ENCODE data around the gene ETHE1.
A peak's percentile ranks its signal among the peaks of the same experiment; 100 is the strongest.
"Not testable (repeated sequence)": the region's sequence is repeated elsewhere in the genome, so short reads cannot be mapped to it uniquely, and the experiment has no call there.

The ETHE1 gene

GRCh38 chr19:43552198-43552450 is 25.1 kb upstream of the ETHE1 start:
- no peak for DNase-seq (ENCODE audit: low read depth in 2 of 3, low spot score in 1 of 3)

GRCh38 chr19:43551399-43552197 is 24.6 kb upstream of the ETHE1 start:
- no peak for DNase-seq (ENCODE audit: low read depth in 2 of 3, low spot score in 1 of 3)

DNA sequence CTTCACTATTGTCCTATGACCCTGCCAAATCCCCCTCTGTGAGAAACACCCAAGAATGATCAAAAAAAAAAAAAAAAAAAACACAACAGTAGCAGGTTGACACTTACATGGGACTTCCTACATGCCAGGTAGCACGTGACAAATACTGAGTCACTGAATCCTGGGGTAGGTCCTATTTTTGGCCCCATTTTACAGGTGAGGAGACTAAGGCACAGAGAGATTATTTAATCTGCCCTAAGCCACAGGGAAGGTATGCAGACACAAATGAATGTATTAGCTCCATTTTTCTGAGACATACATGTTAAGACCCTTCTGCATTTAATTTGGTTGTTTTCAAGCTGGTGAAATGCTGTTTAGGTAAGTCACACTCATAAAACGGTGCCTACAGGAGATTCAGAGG is 21.7 kb upstream of the ETHE1 start:
- no peak for DNase-seq (ENCODE audit: low read depth in 2 of 3, low spot score in 1 of 3)

GRCh38 chr19:43547926-43548325 is 20.9 kb upstream of the ETHE1 start:
- not testable (repeated sequence) for DNase-seq (ENCODE audit: low read depth in 2 of 3, low spot score in 1 of 3)

- no peak for DNase-seq (ENCODE audit: low read depth in 2 of 3, low spot score in 1 of 3)
Measured at GRCh38 chr19:43546581-43546980, 19.6 kb upstream of the ETHE1 start.

DNA sequence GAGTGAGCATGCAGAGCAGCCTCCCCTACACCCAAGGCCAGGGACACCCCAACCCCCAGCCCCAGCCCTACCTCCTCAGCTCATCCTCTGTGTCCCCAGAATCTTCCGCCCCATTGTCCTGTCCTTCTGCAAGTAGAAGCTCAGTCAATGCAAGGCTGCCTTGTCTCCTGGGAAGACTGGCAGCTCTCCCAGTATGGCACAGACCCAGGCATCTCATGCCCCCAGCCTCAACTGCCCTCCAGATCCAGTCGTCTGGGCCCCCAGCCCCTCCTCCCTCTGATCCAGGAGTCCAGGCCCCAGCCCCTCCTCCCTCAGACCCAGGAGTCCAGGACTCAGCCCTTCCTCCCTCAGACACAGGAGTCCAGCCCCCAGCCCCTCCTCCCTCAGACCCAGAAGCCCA is 19.0 kb upstream of the ETHE1 start:
- DNase-seq (ENCODE audit: low read depth in 2 of 3, low spot score in 1 of 3): no peak

GRCh38 chr19:43545276-43545675 is 18.3 kb upstream of the ETHE1 start:
- no peak for DNase-seq (ENCODE audit: low read depth in 2 of 3, low spot score in 1 of 3)

DNA sequence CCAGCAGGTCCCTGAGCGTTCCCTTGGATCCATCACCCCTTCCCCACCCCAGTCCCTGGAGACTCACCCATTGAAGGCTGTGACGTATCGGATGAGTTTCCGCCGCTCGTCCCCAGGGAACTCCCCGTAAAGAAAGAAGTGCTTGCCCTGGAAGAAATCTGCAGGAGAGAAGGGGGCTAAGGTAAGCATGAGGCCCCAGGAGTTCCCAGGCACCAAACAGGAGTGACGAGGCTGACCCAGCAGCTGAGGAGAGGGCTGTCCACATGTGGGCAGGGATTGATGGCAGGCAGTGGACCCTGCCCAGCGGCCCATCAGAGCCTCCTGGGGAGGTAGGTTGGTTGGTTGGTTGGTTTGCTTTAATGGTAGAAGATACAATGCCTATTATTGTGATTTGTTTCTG is 17.1 kb upstream of the ETHE1 start:
- no peak for DNase-seq (ENCODE audit: low read depth in 2 of 3, low spot score in 1 of 3)

DNA sequence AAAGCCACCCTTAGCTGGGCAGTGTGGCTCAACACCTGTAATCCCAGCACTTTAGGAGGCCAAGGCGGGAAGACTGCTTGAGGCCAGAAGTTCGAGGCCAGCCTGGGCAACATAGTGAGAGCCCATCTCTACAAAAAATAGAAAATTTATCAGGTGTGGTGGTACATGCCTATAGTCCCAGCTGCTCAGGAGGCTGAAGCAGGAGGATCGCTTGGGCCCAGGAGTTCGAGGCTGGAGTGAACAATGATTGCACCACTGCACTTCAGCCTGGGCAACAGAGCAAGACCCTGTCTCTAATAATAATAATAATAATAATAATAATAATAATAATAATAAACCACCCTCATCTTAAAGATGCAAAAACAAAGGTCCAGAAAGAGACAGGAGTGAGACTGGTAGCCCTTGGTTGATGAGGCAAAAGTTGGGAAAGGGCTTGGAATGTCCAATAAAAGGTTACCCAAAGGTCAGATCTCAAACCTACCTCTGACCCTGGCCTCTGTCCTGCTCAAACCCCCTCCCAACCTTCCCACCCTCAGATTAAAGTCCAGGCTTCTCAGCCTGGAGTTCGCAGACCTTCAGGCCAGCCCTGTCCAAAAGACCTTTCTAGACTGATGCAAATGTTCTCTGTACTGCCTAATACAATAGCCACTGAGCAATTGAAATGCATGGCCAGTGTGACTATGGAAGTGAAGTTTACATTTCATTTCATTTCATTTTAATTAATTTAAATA is 15.1 kb upstream of the ETHE1 start:
- DNase-seq (ENCODE audit: low read depth in 2 of 3, low spot score in 1 of 3): no peak

DNA sequence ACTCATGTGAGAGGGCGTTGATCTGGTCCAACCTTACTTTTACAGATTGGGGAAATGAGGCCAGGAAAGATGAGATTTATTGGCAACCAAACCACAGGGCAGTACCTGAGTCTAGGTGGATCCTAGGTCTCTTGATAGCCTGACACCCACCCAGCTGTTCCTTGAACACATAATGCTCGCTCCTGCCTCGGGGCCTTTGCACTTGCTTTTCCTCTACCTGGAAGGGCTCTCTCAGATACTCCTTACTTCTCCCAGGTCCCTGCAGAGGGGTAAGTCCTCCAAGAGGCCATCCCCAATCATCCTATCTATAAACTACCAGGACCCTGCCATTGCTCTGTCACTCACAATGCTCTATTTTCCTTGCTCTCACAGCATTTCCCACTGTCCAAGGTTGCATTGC is 13.4 kb upstream of the ETHE1 start:
- DNase-seq (ENCODE audit: low read depth in 2 of 3, low spot score in 1 of 3): no peak

DNA sequence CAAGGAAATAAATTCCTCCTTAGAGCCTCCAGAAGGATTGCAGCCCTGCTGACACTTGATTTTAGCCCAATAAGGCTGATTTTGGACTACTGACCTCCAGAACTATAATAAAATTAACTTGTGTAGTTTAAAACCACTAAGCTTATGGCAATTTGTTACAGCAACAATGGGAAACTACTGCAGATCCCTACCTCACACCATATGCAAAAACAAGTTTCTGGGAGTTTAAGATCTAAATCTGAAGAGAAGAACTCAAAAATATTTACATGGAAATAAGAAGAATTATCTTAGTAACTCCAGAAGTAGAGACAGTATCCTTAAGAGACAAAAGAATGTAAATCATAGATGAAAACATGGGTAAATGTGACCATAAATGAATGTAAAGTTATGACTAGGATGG is 11.9 kb upstream of the ETHE1 start:
- no peak for DNase-seq (ENCODE audit: low read depth in 2 of 3, low spot score in 1 of 3)

- peak in 1 of 3 donors; percentile 20 for DNase-seq (ENCODE audit: low read depth in 2 of 3, low spot score in 1 of 3)
Measured at GRCh38 chr19:43534816-43535761, 8.1 kb upstream of the ETHE1 start.

DNA sequence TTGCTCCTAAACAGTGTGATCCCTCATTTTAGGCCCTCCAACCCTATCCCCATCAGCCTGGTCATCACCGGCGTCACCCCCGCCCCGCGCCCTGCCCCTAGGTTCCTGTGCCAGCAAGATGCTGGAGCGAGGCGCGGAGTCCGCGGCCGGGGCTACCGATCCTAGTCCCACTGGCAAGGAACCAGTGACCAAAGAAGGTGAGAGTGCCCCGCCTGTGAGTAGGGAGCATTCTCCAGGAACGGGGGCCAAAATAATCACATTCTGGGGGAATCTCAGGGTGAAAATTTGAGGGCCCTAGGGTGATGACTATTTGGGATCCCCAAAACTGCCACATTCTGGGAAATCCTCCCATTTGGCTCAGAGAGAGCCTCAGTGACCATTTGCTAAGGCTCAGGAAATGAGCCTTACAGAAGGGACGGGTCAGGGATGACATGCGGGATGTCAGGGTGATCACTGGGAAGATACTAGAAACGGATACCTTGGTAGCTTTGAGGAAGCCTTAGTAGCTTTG is 7.4 kb upstream of the ETHE1 start:
- DNase-seq (ENCODE audit: low read depth in 2 of 3, low spot score in 1 of 3): no peak

- peak; percentile 89 to 98 (median 97) for DNase-seq (ENCODE audit: low read depth in 2 of 3, low spot score in 1 of 3)
Measured at GRCh38 chr19:43533546-43534304, 6.7 kb upstream of the ETHE1 start.

DNA sequence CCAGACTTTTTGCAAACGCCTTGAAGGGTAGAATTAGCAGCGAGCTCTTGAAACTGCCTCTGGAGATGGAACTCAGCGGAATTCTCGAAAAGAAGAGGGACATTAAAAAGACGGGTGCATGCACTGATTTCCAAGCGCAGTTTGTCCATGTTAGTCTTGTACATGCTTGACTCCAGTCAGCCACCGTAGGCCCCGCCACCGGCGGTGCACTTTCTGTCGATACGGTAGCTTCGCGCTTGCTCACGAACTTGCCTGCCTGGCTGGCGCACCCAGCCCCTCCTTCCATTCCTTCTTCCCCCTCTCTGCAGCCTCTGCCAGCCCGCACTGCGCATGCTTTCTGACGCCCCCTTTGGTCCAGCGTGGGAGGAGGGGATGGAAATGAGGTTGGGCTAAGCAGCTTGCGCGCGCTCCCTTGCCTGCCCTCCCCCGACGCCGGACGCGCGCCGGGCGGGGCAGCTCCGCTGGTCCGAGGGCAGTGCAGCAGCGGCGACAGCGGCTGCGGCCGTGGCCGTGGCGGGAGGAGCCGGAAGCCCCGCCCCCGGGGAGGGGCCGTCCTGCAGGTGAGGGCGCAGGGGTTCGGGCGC is 6.1 kb upstream of the ETHE1 start, which contains the start of gene ZNF575:
Gene ZNF575 (plus strand): TSS at position 227 of the 584 bp plus-strand sequence. CDS start 1,235 bp downstream, outside the sequence.
- peak; percentile 71 to 87 (median 79) for DNase-seq (ENCODE audit: low read depth in 2 of 3, low spot score in 1 of 3)

GRCh38 chr19:43532571-43532961 is 5.6 kb upstream of the ETHE1 start:
- DNase-seq (ENCODE audit: low read depth in 2 of 3, low spot score in 1 of 3): peak in 1 of 3 donors; percentile 42

DNA sequence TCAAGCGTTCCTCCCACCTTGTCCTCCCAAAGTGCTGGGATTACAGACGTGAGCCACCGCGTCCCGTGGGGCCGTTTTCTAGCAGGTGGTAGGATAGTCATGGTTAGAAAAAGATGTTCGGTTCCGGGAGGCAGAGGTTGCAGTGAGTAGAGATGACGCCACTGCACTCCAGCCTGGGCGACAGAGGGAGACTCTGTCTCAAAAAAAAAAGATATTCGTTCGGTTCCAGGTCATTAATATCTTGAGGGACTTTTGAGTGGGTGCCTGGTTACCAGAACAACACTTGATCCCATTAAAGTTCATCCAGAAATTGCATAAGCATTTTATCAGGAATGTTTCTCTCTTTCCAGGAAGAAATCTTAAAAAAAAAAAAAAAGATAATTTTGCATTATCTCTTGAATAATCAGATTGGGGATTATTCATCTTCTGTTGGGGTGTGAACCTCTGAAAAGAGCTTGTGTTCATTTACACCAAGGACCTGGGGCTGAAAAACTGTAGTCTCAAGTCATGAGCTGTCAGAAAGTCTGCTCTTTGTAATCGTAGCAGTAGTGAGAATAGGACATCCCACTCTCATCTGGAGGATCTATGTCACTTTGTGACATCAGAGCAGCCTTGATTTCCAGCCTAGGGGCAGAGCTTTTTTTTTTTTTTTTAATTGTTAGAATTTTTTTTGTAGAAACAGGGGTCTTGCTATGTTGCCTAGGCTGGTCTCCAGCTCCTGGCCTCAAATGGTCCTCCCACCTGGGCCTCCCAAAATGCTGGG is 1.0 kb upstream of the ETHE1 start:
- no peak for DNase-seq (ENCODE audit: low read depth in 2 of 3, low spot score in 1 of 3)

DNA sequence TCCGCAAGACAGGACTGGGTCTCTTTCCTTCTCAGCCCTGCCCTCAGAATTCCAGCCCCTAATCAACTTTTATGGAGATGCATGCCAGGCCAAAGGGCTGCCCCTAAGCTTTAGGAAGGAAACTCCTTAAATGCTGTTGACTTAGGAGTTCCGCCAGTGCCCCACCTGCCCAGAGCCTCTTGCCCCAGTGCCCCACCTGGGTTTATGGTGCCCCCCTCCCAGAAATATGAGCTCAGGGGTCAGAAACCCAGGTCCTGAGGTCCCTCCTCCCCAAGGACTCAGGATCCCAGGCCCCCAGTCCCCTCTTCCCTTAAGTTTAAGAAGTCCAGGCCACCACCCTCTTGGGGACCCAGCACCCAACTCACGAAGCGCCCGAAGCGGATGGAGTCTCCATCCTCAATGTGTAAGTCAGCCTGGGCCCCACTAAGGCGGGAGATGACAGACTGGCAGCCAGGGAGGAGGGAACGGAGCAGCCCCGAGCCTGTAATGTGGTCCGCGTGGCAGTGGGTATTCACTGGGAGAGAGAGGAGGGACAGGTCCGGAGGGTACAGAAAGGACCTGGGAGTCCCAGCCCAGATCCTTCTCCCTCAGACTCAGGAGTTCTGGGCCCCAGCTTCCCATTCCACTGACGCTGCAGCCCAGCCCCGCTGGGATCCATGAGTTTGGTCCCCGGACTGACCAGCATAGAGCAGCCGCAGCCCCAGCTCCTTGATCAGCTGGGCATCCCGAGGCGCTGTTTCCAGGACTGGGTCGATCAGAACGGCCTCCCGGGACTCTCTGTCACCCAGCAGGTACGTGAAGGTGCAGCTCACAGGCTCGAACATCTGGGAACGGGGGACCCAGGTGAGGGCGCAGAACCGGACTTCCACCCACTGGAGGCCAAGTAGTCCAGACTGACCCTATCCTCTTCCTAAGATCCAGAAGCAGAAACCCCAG is 897 bp downstream of the ETHE1 start:
- DNase-seq (ENCODE audit: low read depth in 2 of 3, low spot score in 1 of 3): no peak

All from stimulated activated CD4-positive, alpha-beta T cell treated with anti-CD3 and anti-CD28 coated beads, Interleukin-12 subunit alpha, Interleukin-12 subunit beta, amount 100 ng/mL, for 48 hours (primary cell).